NCI-H524 treated with DMSO at 0.1 percent for 48 hours (cell line): ENCODE results near the gene FARP1.
"Not testable (repeated sequence)": the region's sequence is repeated elsewhere in the genome, so short reads cannot be mapped to it uniquely, and the experiment has no call there.

Experiments
- DNase-seq: peaks from one replicate; lab custom pipeline; 2025; lab: John Stamatoyannopoulos, UW

FARP1 gene

DNA sequence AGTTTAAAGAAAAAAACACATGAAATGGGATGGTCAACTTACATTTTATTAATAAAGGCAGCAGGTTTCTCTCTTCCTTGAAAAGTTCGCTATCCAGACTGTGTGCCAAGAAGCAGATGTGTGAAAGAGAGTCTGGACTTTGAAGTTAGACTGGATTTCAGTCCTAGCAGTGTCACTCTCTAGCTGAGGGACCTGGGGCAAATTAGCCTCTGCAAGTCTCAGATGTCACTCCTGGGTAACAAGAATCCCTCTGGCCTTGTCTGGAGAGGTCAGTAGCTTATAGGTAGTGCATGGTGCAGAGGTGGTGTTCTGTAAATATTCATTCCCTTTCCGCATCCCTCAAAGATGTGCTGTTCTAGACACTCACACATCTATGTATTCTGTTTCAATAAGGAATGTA is 221.8 kb downstream of the FARP1 start:
- DNase-seq, result no peak

DNA sequence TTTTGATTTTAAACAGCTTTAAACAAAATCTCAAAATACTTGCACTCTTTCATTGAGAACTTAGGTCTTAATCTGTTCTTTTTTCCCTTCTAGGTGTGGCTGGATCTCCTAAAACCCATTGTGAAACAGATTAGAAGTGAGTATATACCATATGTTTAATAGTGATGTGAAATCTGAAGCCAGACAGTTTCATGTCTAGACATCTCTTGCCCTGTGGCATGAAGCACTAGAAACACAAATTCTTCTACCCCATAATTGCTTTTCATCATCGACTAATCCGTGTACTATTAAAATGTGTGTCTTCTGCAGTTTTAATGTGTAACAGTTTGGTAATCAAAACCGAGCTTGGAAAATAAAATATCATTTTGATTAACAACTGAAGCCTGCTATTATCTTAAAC is 222.4 kb downstream of the FARP1 start:
- DNase-seq, result no peak

DNA sequence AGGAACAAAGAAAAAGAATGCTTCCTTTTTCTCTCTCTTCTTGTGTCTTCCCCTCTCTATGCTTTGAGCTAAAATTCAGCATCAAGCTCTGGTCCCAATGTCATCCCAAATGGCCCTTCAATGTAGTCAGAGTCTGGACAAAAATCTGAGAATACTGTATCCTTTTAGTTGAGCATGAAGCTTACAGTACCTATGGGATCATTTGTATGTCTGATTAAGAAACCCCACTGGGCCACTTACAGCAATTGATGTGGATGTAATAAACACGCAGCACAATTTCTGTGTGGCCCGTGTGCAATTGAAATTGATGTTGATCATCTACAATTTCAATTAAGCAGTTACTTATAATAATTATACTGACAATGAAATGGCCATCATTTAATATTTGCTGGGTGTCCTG is 223.1 kb downstream of the FARP1 start:
- no peak for DNase-seq

DNA sequence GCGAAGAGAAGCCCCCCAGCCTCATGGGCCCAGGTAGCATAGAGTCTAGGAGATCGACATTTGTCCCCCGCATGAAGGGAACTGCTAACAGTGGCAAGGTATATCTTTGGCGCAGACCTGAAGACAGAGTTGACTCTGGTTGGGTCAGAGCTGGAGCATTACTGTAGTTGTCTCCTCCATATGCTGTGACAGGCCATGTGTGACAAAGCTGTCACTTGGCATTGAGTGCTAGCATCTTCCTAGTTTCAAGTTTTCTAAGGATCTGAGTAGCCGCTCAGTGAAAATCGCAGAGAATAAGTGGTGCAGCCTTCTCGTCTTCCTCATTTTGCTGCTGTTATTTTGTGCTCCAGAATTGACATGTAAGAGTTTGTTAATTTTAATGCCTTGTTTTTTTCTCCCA is 223.5 kb downstream of the FARP1 start:
- no peak for DNase-seq

DNA sequence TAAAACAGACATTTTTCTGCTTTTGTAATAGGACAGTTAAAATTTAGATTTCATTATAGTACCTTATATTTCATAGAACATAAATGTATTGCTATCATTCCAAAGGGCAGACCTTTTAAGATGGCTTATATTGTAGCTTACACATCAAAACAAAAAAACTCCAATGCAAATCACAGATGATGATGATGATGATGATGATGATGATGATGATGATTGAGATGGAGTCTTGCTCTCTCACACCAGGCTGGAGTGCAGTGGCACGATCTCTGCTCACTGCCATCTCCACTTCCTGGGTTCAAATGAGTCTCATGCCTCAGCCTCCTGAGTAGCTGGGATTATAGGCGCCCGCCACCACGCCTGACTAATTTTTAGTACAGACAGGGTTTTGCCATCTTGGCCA is 224.1 kb downstream of the FARP1 start:
- DNase-seq, result no peak

DNA sequence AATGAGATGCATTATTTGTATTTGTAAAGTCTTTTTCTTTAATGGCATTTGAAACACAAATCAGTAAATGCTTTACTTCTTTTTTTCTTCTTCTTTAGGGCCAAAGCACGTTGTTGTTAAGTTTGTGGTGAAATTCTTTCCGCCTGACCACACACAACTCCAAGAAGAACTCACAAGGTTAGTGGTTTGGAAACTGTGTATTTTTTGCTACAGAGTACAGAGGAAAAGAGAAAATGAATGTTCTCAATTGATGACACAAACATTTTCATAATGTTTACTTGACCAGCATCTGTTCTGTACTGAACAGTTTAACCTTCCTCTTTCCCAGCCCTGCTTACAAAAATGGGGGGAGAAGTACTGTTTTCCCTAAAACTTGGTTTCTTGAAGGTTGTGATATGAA is 225.1 kb downstream of the FARP1 start:
- DNase-seq, result no peak

DNA sequence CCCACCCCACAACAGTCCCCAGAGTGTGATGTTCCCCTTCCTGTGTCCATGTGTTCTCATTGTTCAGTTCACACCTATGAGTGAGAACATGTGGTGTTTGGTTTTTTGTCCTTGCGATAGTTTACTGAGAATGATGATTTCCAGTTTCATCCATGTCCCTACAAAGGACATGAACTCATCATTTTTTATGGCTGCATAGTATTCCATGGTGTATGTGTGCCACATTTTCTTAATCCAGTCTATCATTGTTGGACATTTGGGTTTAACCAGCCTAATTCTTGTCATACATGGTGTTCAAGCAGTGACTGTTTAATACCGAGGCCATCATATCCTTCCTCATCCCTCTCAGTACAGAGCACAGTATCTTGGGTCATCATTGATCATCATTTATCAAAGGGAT is 226.6 kb downstream of the FARP1 start:
- DNase-seq, result not testable (repeated sequence)

DNA sequence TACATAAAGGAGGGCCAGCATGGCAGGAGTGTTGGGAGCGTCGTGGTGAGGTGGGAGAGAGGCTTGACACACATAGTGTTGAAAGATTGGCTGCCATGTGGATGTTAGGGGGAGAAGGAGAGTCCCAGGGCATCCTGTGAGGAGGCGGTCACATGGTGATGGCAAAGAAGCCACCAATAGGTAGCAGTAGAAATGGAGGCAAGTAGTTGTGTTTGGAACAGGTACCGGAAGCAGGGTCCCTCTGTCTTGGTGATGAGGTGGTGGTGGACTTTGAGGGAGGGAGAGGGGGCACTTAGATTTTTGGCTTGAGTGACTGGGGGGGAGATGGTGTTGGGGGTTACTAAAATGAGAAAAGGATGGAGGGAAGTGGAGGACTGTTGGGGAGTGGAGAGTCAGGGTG is 227.4 kb downstream of the FARP1 start:
- no peak for DNase-seq

DNA sequence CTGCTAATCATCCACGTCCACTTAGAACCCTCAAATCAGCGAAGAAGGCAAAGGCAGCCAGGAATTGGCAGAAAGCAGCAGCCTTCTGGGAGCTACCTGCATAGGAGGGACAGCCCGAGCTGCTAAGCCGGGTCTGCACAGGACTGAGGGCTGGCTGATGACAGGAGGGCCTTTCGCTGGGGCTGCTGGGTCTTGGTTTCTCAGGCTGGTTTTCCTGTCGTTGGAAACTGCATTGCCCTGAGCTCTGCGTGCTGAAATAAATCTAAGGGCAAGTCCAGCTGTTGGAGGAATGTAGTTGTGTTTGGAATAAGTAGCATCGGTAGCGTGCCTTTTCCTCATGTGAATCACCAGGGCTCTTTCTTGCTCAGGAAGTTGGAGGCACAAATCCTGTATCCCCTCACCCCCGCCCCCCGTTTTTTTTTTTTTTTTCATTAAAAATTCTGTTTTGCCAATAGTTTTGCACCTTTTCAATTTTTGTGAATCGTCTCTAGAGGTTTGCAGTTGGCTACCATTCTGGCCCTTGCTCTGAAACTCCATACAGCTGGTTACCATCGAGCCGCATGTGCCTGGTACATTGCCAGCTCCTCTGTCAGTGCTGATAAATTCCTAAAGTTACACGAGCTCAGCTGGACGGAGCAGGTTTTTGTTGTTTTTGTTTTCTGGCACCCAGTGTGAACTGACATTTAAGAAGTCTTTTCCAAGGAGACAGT is 228.1 kb downstream of the FARP1 start:
- DNase-seq, result no peak

DNA sequence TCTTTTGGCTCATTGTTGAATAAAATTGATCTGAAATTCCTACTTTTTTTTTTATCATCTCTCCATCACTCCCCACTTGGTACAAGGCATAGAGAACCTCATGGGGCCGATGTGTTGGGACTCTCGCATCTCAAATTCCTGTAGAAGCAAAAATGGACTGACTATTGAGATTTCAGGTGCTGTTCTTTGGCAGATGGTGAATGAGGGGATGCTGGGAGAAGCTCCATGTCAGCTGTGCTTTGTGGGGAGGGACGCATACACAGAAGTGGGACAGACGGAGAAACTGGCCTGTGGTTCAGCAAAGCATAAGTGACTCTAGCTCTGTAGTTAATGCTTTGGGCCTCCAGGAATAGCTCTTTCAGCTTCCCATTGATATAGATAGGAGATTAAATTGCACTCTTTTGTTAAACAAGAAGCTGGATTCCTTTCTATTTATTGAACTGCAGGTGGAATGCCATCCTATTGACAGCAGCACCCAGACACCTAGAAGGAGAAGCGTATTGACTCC is 228.7 kb downstream of the FARP1 start:
- DNase-seq, result no peak

DNA sequence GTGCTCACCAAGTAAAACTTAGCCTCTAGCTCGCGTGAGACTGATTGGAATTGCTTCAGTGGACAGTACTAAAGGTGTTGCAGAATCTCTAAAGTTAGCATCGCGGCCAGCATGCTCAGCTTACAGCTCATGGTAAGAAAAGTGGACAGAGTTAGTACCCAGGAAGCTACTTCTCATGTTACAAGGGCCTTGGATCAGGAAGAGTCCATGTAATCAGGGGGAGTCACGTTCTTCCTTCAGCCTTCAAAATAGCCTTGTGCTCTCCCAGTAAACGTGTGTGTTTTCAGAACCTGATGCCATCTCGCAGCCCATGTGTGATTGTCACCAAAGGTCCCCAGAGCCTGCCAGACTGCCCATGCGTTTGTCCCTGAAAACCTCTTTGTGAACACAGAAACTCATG is 230.0 kb downstream of the FARP1 start:
- no peak for DNase-seq

DNA sequence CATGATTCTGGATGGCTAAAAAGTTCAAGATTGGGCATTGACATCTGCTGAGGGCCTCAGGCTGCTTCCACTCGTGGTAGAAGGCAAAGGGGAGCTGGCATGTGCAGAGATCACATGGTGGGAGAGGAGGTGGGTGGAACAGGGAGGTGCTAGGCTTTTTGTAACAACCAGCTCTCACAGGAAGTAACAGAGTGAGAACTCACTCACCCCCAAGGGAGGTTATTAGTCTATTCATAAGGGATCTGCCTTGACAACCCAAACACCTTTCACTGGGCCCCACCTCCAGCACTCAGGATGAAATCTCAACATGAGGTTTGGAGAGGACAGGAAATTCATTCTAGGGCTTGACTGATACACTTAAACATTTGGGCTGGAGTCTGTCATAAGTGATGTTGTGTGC is 231.9 kb downstream of the FARP1 start:
- DNase-seq, result no peak

DNA sequence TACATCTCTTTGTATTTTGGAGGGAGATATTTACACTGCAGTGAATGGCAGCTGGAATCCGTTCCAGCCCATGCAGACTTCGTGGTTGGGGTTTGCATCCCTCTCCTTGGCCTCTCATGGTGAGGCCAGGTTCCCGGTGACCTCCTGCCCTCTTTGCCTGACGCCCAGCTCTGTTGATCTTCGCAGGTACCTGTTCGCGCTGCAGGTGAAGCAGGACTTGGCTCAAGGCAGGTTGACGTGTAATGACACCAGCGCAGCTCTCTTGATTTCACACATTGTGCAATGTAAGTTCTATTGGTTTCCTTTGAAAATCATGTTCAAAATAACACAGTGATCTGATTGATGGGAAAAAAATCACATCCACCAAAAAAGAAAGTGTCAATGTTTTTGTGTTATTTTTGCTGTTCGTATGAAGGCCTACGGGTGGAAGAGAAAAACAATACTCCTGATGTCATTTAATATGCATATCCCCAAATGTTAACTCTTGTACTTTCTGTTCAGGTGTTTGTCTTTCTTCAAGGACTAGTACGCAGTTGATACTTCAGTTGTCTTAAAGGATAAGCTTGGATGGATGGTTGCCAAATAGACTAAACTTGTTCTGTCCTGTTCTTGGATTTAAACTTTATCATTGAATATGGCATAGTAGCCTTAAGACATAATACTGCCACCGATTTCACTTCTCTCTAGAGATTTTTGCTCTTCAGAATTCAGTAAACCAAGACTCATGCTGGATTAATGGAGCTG is 234.9 kb downstream of the FARP1 start:
- DNase-seq, result no peak

DNA sequence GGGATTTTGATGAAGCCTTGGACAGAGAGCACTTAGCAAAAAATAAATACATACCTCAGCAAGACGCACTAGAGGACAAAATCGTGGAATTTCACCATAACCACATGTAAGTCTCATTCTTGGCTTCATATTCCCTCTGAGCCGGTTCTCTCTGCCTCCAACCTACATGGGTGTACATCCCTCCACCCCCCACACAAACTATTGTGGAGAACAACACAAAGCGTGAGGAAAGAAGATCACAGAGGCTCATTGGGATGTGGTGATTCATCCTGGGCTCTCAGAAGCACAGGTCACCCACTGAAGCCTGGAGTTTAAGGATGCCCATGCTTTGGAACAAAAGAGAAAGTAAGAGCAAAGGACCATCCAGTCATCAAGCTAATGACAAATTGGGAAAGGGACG is 241.8 kb downstream of the FARP1 start:
- no peak for DNase-seq

DNA sequence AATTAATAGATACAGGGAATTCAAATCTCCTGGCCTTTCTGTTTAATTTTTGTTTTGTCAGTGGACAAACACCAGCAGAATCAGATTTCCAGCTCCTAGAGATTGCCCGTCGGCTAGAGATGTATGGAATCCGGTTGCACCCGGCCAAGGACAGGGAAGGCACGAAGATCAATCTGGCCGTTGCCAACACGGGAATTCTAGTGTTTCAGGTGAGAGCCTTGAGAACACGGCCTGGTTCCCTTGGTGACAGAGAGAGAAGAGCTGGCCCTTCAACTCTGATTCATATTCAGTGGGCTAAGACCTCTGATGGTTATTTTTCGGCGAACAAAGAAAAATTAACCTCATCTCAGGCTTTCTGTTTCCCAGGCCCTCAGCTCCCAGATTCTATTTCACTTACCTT is 242.7 kb downstream of the FARP1 start:
- DNase-seq, result no peak

DNA sequence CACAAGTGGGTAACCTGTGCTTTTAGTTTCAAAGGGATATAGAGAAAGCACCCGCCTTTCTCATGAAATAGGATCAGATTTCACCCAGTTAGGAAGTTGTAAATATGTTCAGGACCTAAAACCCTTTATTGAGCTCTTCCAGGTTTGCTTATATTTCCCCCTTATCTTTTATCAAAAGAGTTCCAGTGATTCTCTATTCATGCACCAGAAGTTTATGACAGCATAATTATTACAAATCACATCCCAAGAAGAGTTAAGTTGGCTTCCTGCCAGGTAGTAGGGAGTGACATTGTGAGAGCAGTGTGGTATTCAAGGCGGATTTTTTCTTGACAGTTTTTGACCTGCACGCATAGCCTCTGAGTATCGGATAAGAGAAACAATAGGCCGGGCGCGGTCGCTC is 243.7 kb downstream of the FARP1 start:
- DNase-seq, result no peak

DNA sequence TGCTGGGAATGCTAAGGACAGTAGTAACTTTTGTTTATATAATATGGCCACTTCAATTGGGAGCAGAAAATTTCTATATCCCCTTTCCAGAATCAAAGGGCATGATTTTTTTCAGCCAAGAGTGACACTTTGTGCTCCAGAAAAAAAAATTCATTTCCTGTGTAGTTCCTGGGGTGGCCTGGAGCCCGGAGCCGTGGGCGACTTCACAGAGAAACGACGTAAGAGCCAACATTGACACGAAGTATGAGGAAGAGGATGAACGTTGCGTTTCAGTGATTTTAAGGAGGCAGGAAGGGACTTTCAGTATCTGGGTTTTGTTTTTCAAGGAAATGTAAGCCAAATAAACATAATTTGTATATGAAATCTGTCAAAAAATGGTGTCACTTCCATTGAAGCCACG is 246.4 kb downstream of the FARP1 start:
- DNase-seq, result no peak

DNA sequence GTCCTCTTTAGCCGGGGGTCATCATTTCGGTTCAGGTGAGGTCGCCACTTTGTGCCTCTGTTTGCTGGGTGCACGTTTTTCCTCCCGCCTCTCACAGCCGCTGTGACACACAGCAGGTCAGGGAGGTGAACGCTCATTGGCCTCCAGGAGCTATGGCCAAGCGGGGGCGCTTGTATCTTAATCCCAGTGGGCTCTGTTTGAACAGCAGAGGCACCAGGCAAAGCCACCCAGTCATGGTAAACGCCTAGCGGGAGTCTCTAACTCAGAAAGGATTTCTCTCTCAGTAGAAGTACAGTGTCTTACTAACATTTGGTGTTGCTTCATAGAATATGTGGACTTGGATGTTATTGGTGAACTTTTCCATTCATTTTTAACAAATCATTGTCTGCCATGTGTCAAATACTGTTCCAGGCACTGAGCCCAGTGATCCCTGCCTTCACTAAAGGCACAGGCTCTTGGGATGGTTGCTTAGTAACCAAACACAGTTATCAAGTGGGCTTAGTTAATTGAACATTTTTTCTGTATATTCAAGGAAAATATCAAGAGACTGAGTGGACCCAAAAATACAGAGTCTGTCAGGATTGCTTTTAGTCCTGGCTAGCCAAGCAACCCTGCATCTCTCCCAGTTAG is 247.3 kb downstream of the FARP1 start:
- DNase-seq, result no peak

DNA sequence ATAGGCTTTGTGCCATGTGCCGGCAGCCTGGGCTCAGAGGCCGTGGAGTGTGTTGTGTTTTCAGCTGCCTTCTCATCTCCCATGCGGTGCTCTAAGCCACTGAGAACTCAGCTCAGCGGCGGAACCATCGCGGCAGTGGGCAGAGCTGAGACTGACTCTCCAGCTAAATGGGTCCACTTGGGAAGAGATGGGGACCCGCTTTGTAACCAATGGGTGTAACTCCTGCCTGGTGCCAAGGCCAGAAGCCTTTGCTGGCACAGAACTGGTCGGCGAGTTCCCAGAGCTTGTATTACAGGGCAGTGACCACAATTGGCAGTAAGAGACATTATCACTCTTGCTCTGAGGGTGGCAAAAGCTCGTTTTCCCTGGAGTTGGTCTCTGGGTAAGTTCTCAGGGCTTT is 251.0 kb downstream of the FARP1 start:
- DNase-seq, result no peak

DNA sequence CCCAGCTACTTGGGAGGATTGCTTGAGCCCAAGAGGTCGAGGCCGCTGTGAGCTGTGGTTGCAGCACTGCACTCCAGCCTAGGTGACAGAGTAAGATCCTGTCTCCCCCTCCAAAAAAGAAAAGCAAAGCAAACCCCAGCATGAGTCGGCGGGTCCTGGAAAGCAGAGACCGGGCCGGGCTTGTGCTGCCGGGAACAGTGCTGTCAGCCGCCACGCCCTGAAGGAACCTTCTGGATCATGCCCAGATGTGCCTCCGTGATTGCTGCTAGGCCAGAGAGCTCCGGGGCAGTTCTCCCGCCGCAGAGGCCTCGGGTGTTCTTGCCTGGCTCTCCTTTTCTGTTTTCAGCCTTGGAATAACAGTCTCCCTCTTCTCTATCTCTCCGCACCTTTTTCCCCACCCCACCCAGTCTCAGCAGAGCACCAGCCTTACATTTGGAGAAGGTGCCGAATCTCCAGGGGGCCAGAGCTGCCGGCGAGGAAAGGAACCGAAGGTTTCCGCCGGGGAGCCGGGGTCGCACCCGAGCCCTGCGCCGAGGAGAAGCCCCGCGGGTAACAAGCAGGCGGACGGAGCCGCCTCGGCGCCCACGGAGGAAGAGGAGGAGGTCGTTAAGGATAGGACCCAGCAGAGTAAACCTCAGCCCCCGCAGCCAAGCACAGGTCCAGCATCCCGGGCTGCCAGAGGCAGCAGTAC is 252.1 kb downstream of the FARP1 start:
- no peak for DNase-seq

DNA sequence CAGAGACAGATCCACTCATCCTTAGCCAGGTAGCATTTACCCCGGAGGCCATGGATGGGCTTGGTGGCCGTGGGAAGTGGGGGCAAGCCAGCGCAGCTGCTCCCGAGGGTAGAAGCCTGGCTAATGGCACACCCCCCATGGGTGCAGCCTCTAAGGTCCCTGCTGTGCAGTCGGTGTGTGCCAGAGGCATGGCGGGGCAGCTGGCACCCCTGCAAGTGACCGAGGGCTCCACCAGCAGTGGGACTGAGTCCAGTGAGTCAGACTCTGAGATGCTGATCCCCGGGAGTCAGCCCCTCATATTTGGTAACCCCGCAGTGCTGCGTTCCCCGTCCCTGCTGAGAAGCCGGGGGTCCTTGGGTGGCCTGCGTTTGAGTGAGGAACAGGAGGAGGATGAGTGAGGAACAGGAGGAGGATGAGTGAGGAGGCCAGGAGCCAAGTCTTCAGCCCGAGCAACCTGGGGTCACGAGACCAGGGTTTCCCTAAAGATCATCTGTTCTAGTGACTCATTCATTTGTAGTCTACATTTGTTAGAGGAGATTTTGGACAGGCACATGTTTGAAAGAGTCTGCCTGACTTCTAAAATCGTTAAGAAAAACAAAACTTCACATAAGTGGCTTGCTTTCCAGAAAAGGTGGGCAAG is 253.3 kb downstream of the FARP1 start:
- DNase-seq, result no peak

DNA sequence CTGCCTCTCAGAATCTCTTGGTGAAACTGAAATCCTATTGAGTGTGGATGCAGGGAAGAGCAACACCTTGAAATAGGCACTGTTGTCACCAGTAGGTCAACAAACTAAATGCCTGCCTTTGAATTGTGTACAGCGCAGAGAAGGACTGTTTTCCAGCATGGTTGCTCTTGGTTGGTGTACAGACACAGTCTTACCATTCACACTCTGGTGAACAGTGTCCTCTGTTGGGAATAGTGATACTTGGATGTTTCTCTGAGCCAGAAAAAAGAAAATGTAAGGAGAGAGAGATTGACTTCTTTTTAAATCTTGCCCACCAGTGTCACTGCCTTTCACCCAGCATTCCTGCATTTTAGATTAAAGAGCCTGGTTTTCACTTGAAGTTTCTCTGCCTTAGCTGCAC is 254.3 kb downstream of the FARP1 start:
- no peak for DNase-seq
